K562 (cell line): Measurements from ENCODE around the gene TIMM17A. TPM values are rescaled to one million over a fixed set of nuclear protein-coding genes. Genes with fewer than 3 reads are reported as not detected.
A peak's percentile ranks its signal among the peaks of the same experiment; 100 is the strongest.

Experiments
- CBFB ChIP-seq: sonication (generic); formaldehyde crosslinking; IDR thresholded peaks from 2 replicates; pipeline ENCODE4 v1.4.0; 2020; ENCODE audit warnings: mild to moderate bottlenecking, missing genetic modification reagents
- CGGBP1 ChIP-seq: fragments of 250-450 bp; sonication (Bioruptor Pico); IDR thresholded peaks from 2 replicates; pipeline ENCODE4 v1.9.0; 2021; ENCODE audit warnings: mild to moderate bottlenecking
- CHD2 ChIP-seq: IDR thresholded peaks from 2 replicates; pipeline ENCODE4 v1.6.1; 2011; ENCODE audit warnings: low read depth, low read length
- DMBX1 ChIP-seq: fragments of 250-450 bp; sonication (Bioruptor Pico); IDR thresholded peaks from 2 replicates; pipeline ENCODE4 v1.8.0; 2022; ENCODE audit warnings: inconsistent platforms, mild to moderate bottlenecking, moderate library complexity, borderline replicate concordance
- ELF1 ChIP-seq: fragments of 200-800 bp; sonication (Bioruptor generic); IDR thresholded peaks from 2 replicates; pipeline ENCODE4 v1.6.1; 2016; ENCODE audit warnings: missing genetic modification characterization, missing compliant biosample characterization
- HMBOX1 ChIP-seq: sonication (generic); IDR thresholded peaks from 2 replicates; pipeline ENCODE4 v1.6.1; 2016
- HNRNPLL ChIP-seq: fragments of 200-400 bp; formaldehyde crosslinking; IDR thresholded peaks from 2 replicates; pipeline ENCODE4 v1.6.1; 2017; ENCODE audit warnings: low read length, low read depth, mild to moderate bottlenecking; ENCODE audit not compliant: poor library complexity, severe bottlenecking
- MAFK ChIP-seq: IDR thresholded peaks from 2 replicates; pipeline ENCODE4 v1.6.1; 2011; ENCODE audit warnings: low read length, improper control_type of control experiment
- MYBL2 ChIP-seq, 2 experiments: fragments of 450-650 bp in 1 of 2; sonication (generic) in 1 of 2; formaldehyde crosslinking in 1 of 2; IDR thresholded peaks; 2 replicates each; pipeline versions ENCODE4 v1.6.1 to v1.8.1; 2017 to 2022; ENCODE audit warnings: borderline replicate concordance in 1 of 2, inconsistent platforms in 1 of 2, low read depth in 1 of 2, mild to moderate bottlenecking in 1 of 2, missing genetic modification reagents in 1 of 2, moderate library complexity in 1 of 2
- NFE2 ChIP-seq: IDR thresholded peaks from 2 replicates; pipeline ENCODE4 v1.6.1; 2014; ENCODE audit warnings: antibody characterized with exemption, low read depth
- NFIC ChIP-seq: fragments of 450-650 bp; IDR thresholded peaks from 2 replicates; pipeline ENCODE4 v1.6.1; 2017; ENCODE audit warnings: mild to moderate bottlenecking, inconsistent platforms
- NR2F6 ChIP-seq: fragments of 450-650 bp; formaldehyde crosslinking; IDR thresholded peaks from 2 replicates; pipeline ENCODE4 v1.4.0; 2020; ENCODE audit warnings: mild to moderate bottlenecking
- NRF1 ChIP-seq, 2 experiments: fragments of 450-650 bp; IDR thresholded peaks in 1 of 2; conservative IDR thresholded peaks in 1 of 2; 2 replicates each; pipeline ENCODE4 v1.6.1; 2014; ENCODE audit warnings: mild to moderate bottlenecking in 2 of 2
- PHTF2 ChIP-seq: fragments of 250-450 bp; sonication (Bioruptor Pico); IDR thresholded peaks from 2 replicates; pipeline ENCODE4 v1.5.0; 2021; ENCODE audit warnings: mild to moderate bottlenecking
- POLR2A ChIP-seq: fragments of 450-650 bp; conservative IDR thresholded peaks from 2 replicates; pipeline ENCODE4 v1.6.1; 2016
- POLR2AphosphoS2 ChIP-seq: IDR thresholded peaks from 2 replicates; pipeline ENCODE4 v1.6.1; 2012; ENCODE audit warnings: low read length, improper control_type of control experiment
- POLR2AphosphoS5 ChIP-seq: IDR thresholded peaks from 2 replicates; pipeline ENCODE4 v1.6.1; 2011; ENCODE audit warnings: mild to moderate bottlenecking, low read depth, low read length, moderate library complexity; ENCODE audit not compliant: control insufficient read depth, insufficient read depth
- POLR2B ChIP-seq: fragments of 450-650 bp; IDR thresholded peaks from 2 replicates; pipeline ENCODE4 v1.6.1; 2018; ENCODE audit warnings: low read depth; ENCODE audit not compliant: partially characterized antibody
- RBM39 ChIP-seq: fragments of 200-400 bp; formaldehyde crosslinking; optimal IDR thresholded peaks from 2 replicates; pipeline ENCODE3; 2018; ENCODE audit warnings: low read depth, low read length
- RFX7 ChIP-seq: fragments of 250-450 bp; sonication (Bioruptor Pico); IDR thresholded peaks from 2 replicates; pipeline ENCODE4 v1.5.1; 2021; ENCODE audit warnings: mild to moderate bottlenecking
- TFE3 ChIP-seq: fragments of 450-650 bp; formaldehyde crosslinking; IDR thresholded peaks from 2 replicates; pipeline ENCODE4 v1.4.0; 2020; ENCODE audit warnings: mild to moderate bottlenecking, mixed read lengths
- ZBED1 ChIP-seq: IDR thresholded peaks from 2 replicates; pipeline ENCODE4 v1.6.1; 2014
- ZFX ChIP-seq: sonication (generic); formaldehyde crosslinking; IDR thresholded peaks from 2 replicates; pipeline ENCODE4 v1.8.0; 2022; ENCODE audit warnings: mild to moderate bottlenecking, missing genetic modification reagents, moderate library complexity
- ZNF146 ChIP-seq: IDR thresholded peaks from one replicate; pipeline ENCODE4 v1.6.1; 2018; ENCODE audit warnings: missing compliant biosample characterization; ENCODE audit not compliant: unreplicated experiment
- ZNF280A ChIP-seq: fragments of 450-650 bp; IDR thresholded peaks from 2 replicates; pipeline ENCODE4 v1.6.1; 2018; ENCODE audit warnings: mild to moderate bottlenecking, low read depth; ENCODE audit not compliant: partially characterized antibody
- ZNF445 ChIP-seq: fragments of 250-450 bp; sonication (Bioruptor Pico); IDR thresholded peaks from 2 replicates; pipeline ENCODE4 v1.4.0; 2020; ENCODE audit warnings: low read depth, mild to moderate bottlenecking, moderate library complexity
- polyA plus RNA-seq, 8 experiments: library from polyadenylated mRNA; depleted of rRNA in 4 of 8; stranded (reverse) in 5 of 8; unstranded in 3 of 8; fragments of >200 nt; fragmentation: Nextera tagmentation in 2 of 8; fragmentation: Illumina TruSeq in 1 of 8; extraction: Ambion mirVana in 2 of 8; extraction: Trizol in 1 of 8; gene quantifications; 2 replicates each; pipeline versions ENCODE4 v1.2.1 to v1.2.3, GENCODE V29; 2011 to 2014; ENCODE audit warnings: inconsistent platforms in 1 of 8, missing spikeins in 1 of 8
- total RNA-seq, 7 experiments: library from RNA; depleted of rRNA in 6 of 7; stranded (reverse); fragments of >200 nt in 6 of 7; fragmentation: Illumina TruSeq in 2 of 7; extraction: Trizol in 2 of 7; gene quantifications; 2 replicates each; pipeline versions ENCODE4 v1.2.1 to v1.2.3, GENCODE V29; 2011 to 2021; ENCODE audit warnings: low replicate concordance in 1 of 7

TIMM17A gene
- total and polyA plus RNA-seq, 9 of the 15 experiments (the other 6 are each of a cell fraction or from before 2014, with no cell fraction given): 116 to 744 (median 180) TPM

GRCh38 chr1:201970334-201971159, 15.2 kb downstream of the TIMM17A start (continued):
- TF ChIP-seq TFE3: no peak
- no peak for TF ChIP-seq HNRNPLL
- TF ChIP-seq POLR2AphosphoS2: peak; percentile 77; the same call in 1 of the 2 replicates
- peak; percentile 60 for TF ChIP-seq POLR2AphosphoS5
- no peak for TF ChIP-seq MYBL2 (IDR thresholded peaks at IDR 0.05; ENCODE audit: low read depth)
- no peak for TF ChIP-seq MYBL2 (CRISPR knock-in tag; IDR thresholded peaks at IDR 0.05; ENCODE audit: borderline replicate concordance)
- no peak for TF ChIP-seq ZNF280A
- no peak for TF ChIP-seq ZBED1
- no peak for TF ChIP-seq ZFX
- no peak for TF ChIP-seq ELF1
- TF ChIP-seq NR2F6 (CRISPR knock-in tag): no peak
- no peak for TF ChIP-seq ZNF445 (CRISPR knock-in tag)
- no peak for TF ChIP-seq RBM39
- TF ChIP-seq DMBX1 (CRISPR knock-in tag): no peak
- TF ChIP-seq RFX7 (CRISPR knock-in tag): no peak
- TF ChIP-seq CHD2: 0 out of 2 replicates have a peak, but pooled peaks have one; percentile 8
- TF ChIP-seq ZNF146 (CRISPR knock-in tag): peak; percentile 16
- peak; percentile 65 for TF ChIP-seq POLR2A
- TF ChIP-seq NRF1 (conservative IDR thresholded peaks at IDR 0.05 in 1 of 2, IDR thresholded peaks at IDR 0.05 in 1 of 2): no peak
- peak; percentile 73 for TF ChIP-seq POLR2B
- TF ChIP-seq HMBOX1: no peak
- no peak for TF ChIP-seq PHTF2 (CRISPR knock-in tag)
- TF ChIP-seq CBFB (CRISPR knock-in tag): no peak
- no peak for TF ChIP-seq NFE2
- no peak for TF ChIP-seq MAFK
- TF ChIP-seq NFIC: peak; percentile 91
- TF ChIP-seq CGGBP1 (CRISPR knock-in tag): 0 out of 2 replicates have a peak, but pooled peaks have one; percentile 8
